MM.1S (cell line): ENCODE measurements around the gene NAA20.

Experiments
- CTCF ChIP-seq: fragments of 300-600 bp; sonication (generic); IDR thresholded peaks from 2 replicates; pipeline ENCODE4 v1.5.1; 2016; ENCODE audit warnings: antibody characterized with exemption, low read length, mixed read lengths
- EZH2 ChIP-seq: fragments of 300-600 bp; sonication (generic); optimal IDR thresholded peaks from 2 replicates; pipeline ENCODE3; 2017; ENCODE audit warnings: low read depth, mild to moderate bottlenecking, antibody characterized with exemption, low read length, mixed read lengths

DNA sequence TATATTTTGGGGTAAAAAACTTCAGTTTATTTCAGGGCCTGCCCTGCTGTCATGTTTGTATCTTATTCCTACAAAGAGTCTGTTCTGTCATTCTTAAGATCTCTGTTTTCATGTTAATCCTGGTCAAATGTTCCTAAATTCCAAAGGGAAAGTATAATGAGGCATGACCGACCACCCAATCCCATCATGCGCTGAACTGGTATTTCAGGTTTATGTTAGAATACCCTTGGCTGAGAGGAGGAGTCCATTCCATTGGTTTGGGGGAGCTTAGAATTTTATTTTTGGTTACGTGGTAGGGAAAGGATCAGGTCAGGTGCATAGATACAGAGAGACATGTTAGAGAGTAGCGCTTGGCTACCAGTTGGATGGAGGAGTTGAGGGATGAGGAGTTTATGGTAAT lies 60.9 kb downstream of the NAA20 start:
- TF ChIP-seq CTCF (no peak), EZH2 (no peak)
